Liver (tissue), 9 donors: ENCODE data around the gene ZNF622. TPM values are rescaled to one million over a fixed set of nuclear protein-coding genes. Genes with fewer than 3 reads are reported as not detected.

Source experiments
- DNase-seq: peaks from one replicate; pipeline ENCODE4 v3.0.0-alpha.2; 2017; ENCODE audit warnings: low spot score
- H3K27ac ChIP-seq, 2 donors: one replicate each; pipeline ENCODE4 v1.7.0; 2013; ENCODE audit warnings: inconsistent platforms in 2 of 2, low read length in 2 of 2, control low read depth in 1 of 2, low read depth in 1 of 2, mild to moderate bottlenecking in 1 of 2
- H3K27me3 ChIP-seq, 4 donors: one replicate each; pipeline versions ENCODE4 v1.6.1 to v1.7.0; 2013; ENCODE audit warnings: low read length in 3 of 4, inconsistent platforms in 1 of 4, mild to moderate bottlenecking in 1 of 4, moderate library complexity in 1 of 4; ENCODE audit not compliant: control insufficient read depth in 4 of 4, insufficient read depth in 4 of 4
- H3K36me3 ChIP-seq, 4 donors: one replicate each; pipeline versions ENCODE4 v1.6.1 to v1.7.0; 2013; ENCODE audit warnings: low read length in 3 of 4, mild to moderate bottlenecking in 3 of 4, low read depth in 1 of 4, moderate library complexity in 1 of 4; ENCODE audit not compliant: control insufficient read depth in 4 of 4, insufficient read depth in 3 of 4
- H3K4me1 ChIP-seq, 4 donors: one replicate each; pipeline versions ENCODE4 v1.6.1 to v1.7.0; 2013; ENCODE audit warnings: low read length in 3 of 4, mild to moderate bottlenecking in 3 of 4, moderate library complexity in 1 of 4; ENCODE audit not compliant: control insufficient read depth in 4 of 4, insufficient read depth in 4 of 4
- H3K4me3 ChIP-seq, 3 donors: one replicate each; pipeline versions ENCODE4 v1.6.1 to v1.7.0; 2013; ENCODE audit warnings: low read length in 3 of 3, control low read depth in 1 of 3, low read depth in 1 of 3, mild to moderate bottlenecking in 1 of 3
- H3K9ac ChIP-seq, 2 donors: one replicate each; pipeline ENCODE4 v1.7.0; 2013; ENCODE audit warnings: low read length in 2 of 2, mild to moderate bottlenecking in 2 of 2, moderate library complexity in 2 of 2, control low read depth in 1 of 2, low read depth in 1 of 2
- H3K9me3 ChIP-seq, 4 donors: one replicate each; pipeline versions ENCODE4 v1.6.1 to v1.7.0; 2013; ENCODE audit warnings: low read length in 3 of 4; ENCODE audit not compliant: control insufficient read depth in 4 of 4
- FOXA1 ChIP-seq: IDR thresholded peaks from 2 replicates; pipeline ENCODE4 v1.6.1; 2016; ENCODE audit warnings: antibody characterized with exemption
- GABPA ChIP-seq, 2 donors: IDR thresholded peaks in 1 of 2; conservative IDR thresholded peaks in 1 of 2; 2 replicates each; pipeline ENCODE4 v1.6.1; 2016; ENCODE audit warnings: antibody characterized with exemption in 2 of 2, mild to moderate bottlenecking in 1 of 2, moderate library complexity in 1 of 2
- JUND ChIP-seq, 2 donors: IDR thresholded peaks; 2 replicates each; pipeline ENCODE4 v1.6.1; 2016; ENCODE audit warnings: antibody characterized with exemption in 2 of 2
- NR2F2 ChIP-seq: IDR thresholded peaks from 2 replicates; pipeline ENCODE4 v1.6.1; 2016; ENCODE audit warnings: antibody characterized with exemption
- RAD21 ChIP-seq, 2 donors: IDR thresholded peaks; 2 replicates each; pipeline ENCODE4 v1.6.1; 2016; ENCODE audit warnings: antibody characterized with exemption in 2 of 2, mild to moderate bottlenecking in 2 of 2
- RXRA ChIP-seq, 2 donors: IDR thresholded peaks; 2 replicates each; pipeline ENCODE4 v1.6.1; 2017 to 2018; ENCODE audit warnings: antibody characterized with exemption in 2 of 2, mild to moderate bottlenecking in 1 of 2
- SP1 ChIP-seq: IDR thresholded peaks from 2 replicates; pipeline ENCODE4 v1.6.1; 2018; ENCODE audit warnings: antibody characterized with exemption, mild to moderate bottlenecking
- TAF1 ChIP-seq: conservative IDR thresholded peaks from 2 replicates; pipeline ENCODE4 v1.6.1; 2016; ENCODE audit warnings: antibody characterized with exemption, mild to moderate bottlenecking
- YY1 ChIP-seq: IDR thresholded peaks from 2 replicates; pipeline ENCODE4 v1.6.1; 2016; ENCODE audit warnings: antibody characterized with exemption, mild to moderate bottlenecking
- WGBS: extraction: QIAGEN DNeasy Blood & Tissue Kit; methylation state at CpG from one replicate; pipeline ENCODE4 v1.1.7; 2013; 5-methylcytosine and 5-hydroxymethylcytosine counted together
- polyA plus RNA-seq, 2 donors: library from polyadenylated mRNA; stranded (reverse) in 1 of 2; unstranded in 1 of 2; fragments of 200-250 nt in 1 of 2; fragments of >200 nt in 1 of 2; fragmentation: Nextera tagmentation in 1 of 2; extraction: Ambion mirVana in 1 of 2; gene quantifications; one replicate each; pipeline versions ENCODE4 v1.2.1 to v1.2.3, GENCODE V29; 2013 to 2015
- total RNA-seq, 2 donors: library from RNA; depleted of rRNA; stranded (reverse); fragments of >200 nt; gene quantifications; one replicate each; pipeline ENCODE4 v1.2.3, GENCODE V29; 2014
- TF ChIP-seq, protein P1 (sequence below): fragments of 150-350 bp; IDR thresholded peaks from 2 replicates; pipeline ENCODE4 v1.5.1; 2017; ENCODE audit warnings: improper control_type of control experiment, low read depth, low read length; ENCODE audit not compliant: missing input control
- TF ChIP-seq, protein P2 (sequence below): IDR thresholded peaks from 2 replicates; pipeline ENCODE4 v1.6.1; 2016; ENCODE audit warnings: antibody characterized with exemption
- TF ChIP-seq, protein P3 (sequence below): IDR thresholded peaks from 2 replicates; pipeline ENCODE4 v1.6.1; 2016; ENCODE audit warnings: antibody characterized with exemption
- TF ChIP-seq, protein P4 (sequence below): IDR thresholded peaks from 2 replicates; pipeline ENCODE4 v1.6.1; 2016; ENCODE audit warnings: antibody characterized with exemption, mild to moderate bottlenecking
- TF ChIP-seq, protein P5 (sequence below): IDR thresholded peaks from 2 replicates; pipeline ENCODE4 v1.6.1; 2016; ENCODE audit warnings: antibody characterized with exemption
- donor health status: healthy.
- donor health status: healthy.
- donor health status: healthy.
- donor health status: healthy.
- donor health status: healthy.

The ZNF622 gene
- total and polyA plus RNA-seq, 4 donors = 12.8 to 18.7 (median 16.4) TPM

DNA sequence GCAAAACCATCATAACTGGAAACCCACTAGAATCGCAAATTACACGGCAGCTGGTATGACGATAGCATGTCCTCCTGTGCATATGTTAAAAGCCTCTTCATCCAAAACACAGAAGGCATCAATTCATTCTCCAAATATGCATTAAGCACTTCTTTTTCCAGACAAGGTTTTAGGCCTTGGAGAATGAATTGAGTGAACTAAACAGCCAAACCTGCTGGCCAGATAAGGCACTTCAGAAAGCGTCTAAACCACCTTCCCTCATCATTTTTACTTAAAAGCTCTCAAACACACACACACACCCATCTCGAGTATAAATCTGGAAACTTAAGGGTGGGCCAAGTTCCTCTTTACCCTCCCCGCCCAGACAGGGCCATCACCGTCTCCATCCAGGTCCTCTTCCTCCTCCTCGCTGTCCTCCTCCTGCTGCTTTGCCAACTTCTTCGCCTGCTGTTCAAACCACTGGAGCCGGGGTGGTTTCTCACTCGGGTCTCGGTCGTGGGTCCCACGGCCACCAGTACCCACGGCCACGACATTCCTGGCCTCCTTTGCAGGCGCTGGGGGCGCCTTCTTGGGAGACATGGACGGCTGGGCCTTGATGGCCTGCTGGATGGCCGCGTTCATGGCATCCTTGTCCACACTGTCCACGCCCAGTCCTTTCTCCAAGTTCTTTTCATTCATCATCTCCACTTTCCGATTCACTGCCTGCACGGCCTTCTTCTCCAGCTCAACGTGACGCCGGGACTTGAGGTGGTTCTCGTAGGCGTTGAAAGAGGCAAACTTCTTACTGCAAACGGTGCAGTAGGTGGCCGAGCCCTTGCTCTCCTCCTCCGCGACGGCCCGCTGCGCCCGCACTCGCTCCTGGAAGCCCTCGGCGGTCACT is 696 bp downstream of the ZNF622 start:
- no peak for DNase-seq
- Histone ChIP-seq H3K4me3 (peak overlapping the region; percentile 77 to 85 (median 79)), H3K9ac (peak overlapping the region; percentile 53 to 76), H3K36me3 (peaks cover 11 to 31% (median 26%) of the 10 kb centered on the region in 4 donors), H3K27me3 (no peaks in the 10 kb centered on the region), H3K9me3 (no peaks in the 10 kb centered on the region), H3K4me1 (peaks cover 8 to 51% (median 29%) of the 10 kb centered on the region in 4 donors), H3K27ac (peak overlapping the region; percentile 72 to 87)
- no peak for TF ChIP-seq FOXA1
- no peak for TF ChIP-seq SP1
- TF ChIP-seq, protein P1, sequence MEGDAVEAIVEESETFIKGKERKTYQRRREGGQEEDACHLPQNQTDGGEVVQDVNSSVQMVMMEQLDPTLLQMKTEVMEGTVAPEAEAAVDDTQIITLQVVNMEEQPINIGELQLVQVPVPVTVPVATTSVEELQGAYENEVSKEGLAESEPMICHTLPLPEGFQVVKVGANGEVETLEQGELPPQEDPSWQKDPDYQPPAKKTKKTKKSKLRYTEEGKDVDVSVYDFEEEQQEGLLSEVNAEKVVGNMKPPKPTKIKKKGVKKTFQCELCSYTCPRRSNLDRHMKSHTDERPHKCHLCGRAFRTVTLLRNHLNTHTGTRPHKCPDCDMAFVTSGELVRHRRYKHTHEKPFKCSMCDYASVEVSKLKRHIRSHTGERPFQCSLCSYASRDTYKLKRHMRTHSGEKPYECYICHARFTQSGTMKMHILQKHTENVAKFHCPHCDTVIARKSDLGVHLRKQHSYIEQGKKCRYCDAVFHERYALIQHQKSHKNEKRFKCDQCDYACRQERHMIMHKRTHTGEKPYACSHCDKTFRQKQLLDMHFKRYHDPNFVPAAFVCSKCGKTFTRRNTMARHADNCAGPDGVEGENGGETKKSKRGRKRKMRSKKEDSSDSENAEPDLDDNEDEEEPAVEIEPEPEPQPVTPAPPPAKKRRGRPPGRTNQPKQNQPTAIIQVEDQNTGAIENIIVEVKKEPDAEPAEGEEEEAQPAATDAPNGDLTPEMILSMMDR = peak; percentile 6
- TF ChIP-seq TAF1 = no peak
- no peak for TF ChIP-seq RXRA (IDR thresholded peaks at IDR 0.05)
- 8% methylated on average over 40 of the region's 40 CpGs for WGBS

DNA sequence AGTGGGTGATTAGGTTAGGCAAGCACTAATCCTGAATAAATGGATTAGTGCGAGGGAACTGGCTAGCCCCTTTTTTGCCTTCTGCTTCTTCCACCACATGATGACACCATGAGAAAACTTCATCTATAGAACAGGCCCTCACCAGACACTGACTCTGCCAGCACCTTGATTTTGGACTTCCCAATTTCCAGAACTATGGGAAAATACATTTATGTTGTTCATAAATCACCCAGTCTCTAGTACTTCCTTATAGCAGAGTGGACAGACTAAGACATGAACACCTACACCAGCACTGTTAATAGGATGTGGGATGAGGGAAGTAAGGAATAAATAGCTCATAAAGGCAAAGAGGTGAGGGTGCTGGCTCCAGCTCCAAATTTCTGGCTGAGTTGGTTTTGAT is 1.4 kb downstream of the ZNF622 start:
- no peak for TF ChIP-seq YY1
- TF ChIP-seq, protein P2, sequence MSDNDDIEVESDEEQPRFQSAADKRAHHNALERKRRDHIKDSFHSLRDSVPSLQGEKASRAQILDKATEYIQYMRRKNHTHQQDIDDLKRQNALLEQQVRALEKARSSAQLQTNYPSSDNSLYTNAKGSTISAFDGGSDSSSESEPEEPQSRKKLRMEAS = no peak
- no peak for TF ChIP-seq TAF1
- no peak for TF ChIP-seq JUND (IDR thresholded peaks at IDR 0.05)
- TF ChIP-seq NR2F2 = no peak
- no peak for TF ChIP-seq RAD21 (IDR thresholded peaks at IDR 0.05)
- TF ChIP-seq, protein P3, sequence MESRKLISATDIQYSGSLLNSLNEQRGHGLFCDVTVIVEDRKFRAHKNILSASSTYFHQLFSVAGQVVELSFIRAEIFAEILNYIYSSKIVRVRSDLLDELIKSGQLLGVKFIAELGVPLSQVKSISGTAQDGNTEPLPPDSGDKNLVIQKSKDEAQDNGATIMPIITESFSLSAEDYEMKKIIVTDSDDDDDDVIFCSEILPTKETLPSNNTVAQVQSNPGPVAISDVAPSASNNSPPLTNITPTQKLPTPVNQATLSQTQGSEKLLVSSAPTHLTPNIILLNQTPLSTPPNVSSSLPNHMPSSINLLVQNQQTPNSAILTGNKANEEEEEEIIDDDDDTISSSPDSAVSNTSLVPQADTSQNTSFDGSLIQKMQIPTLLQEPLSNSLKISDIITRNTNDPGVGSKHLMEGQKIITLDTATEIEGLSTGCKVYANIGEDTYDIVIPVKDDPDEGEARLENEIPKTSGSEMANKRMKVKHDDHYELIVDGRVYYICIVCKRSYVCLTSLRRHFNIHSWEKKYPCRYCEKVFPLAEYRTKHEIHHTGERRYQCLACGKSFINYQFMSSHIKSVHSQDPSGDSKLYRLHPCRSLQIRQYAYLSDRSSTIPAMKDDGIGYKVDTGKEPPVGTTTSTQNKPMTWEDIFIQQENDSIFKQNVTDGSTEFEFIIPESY = no peak
- TF ChIP-seq FOXA1 = no peak
- TF ChIP-seq RXRA (IDR thresholded peaks at IDR 0.05) = no peak
- TF ChIP-seq, protein P4, sequence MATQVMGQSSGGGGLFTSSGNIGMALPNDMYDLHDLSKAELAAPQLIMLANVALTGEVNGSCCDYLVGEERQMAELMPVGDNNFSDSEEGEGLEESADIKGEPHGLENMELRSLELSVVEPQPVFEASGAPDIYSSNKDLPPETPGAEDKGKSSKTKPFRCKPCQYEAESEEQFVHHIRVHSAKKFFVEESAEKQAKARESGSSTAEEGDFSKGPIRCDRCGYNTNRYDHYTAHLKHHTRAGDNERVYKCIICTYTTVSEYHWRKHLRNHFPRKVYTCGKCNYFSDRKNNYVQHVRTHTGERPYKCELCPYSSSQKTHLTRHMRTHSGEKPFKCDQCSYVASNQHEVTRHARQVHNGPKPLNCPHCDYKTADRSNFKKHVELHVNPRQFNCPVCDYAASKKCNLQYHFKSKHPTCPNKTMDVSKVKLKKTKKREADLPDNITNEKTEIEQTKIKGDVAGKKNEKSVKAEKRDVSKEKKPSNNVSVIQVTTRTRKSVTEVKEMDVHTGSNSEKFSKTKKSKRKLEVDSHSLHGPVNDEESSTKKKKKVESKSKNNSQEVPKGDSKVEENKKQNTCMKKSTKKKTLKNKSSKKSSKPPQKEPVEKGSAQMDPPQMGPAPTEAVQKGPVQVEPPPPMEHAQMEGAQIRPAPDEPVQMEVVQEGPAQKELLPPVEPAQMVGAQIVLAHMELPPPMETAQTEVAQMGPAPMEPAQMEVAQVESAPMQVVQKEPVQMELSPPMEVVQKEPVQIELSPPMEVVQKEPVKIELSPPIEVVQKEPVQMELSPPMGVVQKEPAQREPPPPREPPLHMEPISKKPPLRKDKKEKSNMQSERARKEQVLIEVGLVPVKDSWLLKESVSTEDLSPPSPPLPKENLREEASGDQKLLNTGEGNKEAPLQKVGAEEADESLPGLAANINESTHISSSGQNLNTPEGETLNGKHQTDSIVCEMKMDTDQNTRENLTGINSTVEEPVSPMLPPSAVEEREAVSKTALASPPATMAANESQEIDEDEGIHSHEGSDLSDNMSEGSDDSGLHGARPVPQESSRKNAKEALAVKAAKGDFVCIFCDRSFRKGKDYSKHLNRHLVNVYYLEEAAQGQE = no peak
- TF ChIP-seq GABPA (IDR thresholded peaks at IDR 0.05 in 1 of 2, conservative IDR thresholded peaks at IDR 0.05 in 1 of 2) = no peak
- TF ChIP-seq, protein P5, sequence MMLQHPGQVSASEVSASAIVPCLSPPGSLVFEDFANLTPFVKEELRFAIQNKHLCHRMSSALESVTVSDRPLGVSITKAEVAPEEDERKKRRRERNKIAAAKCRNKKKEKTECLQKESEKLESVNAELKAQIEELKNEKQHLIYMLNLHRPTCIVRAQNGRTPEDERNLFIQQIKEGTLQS = no peak
- TF ChIP-seq, protein P1 = no peak
- Histone ChIP-seq H3K9ac (peak overlapping the region in 1 of 2 donors; percentile 76), H3K36me3 (peaks cover 11 to 38% (median 27%) of the 10 kb centered on the region in 4 donors), H3K4me1 (peaks cover 8 to 51% (median 29%) of the 10 kb centered on the region in 4 donors), H3K4me3 (peak overlapping the region; percentile 77 to 85 (median 79)), H3K27ac (no peak overlapping the region), H3K9me3 (no peaks in the 10 kb centered on the region), H3K27me3 (no peaks in the 10 kb centered on the region)
- 91% methylated on average over 1 of the region's 1 CpG for WGBS
- DNase-seq = no peak
